ENCODE measurements around the gene ATP8A2. TPM values are rescaled to one million over a fixed set of nuclear protein-coding genes. Genes with fewer than 3 reads are reported as not detected.

The ATP8A2 gene
- total RNA-seq, 1 donor from 2014 or later, result 1.3 TPM

- Mint-ChIP-seq H3K4me3 (ENCODE audit: unreplicated experiment) (no peak overlapping the region), H3K27me3 (ENCODE audit: low read depth, unreplicated experiment) (peaks cover 17% of the 10 kb centered on the region), H3K9me3 (ENCODE audit: unreplicated experiment) (no peaks in the 10 kb centered on the region), H3K4me1 (ENCODE audit: low read depth, unreplicated experiment) (peaks cover 6% of the 10 kb centered on the region), H3K36me3 (ENCODE audit: low read depth, unreplicated experiment) (no peaks in the 10 kb centered on the region), H3K27ac (ENCODE audit: unreplicated experiment) (no peak overlapping the region)
- no peak overlapping the region for H3K4me3 ChIP-seq (ENCODE audit: insufficient read depth, low read depth, low read length)
- no peaks in the 10 kb centered on the region for H3K27me3 ChIP-seq (ENCODE audit: insufficient read depth, low read length)
- H3K4me2 ChIP-seq (ENCODE audit: low read length), result no peak overlapping the region
- DNase-seq (ENCODE audit: low read depth) (no peak), FAIRE-seq (no peak)
- H2AFZ ChIP-seq (ENCODE audit: low read depth, low read length), result no peak overlapping the region
- no peaks in the 10 kb centered on the region for H3K9me3 ChIP-seq (ENCODE audit: insufficient read depth, low read depth, low read length)
- H3K27ac ChIP-seq (ENCODE audit: low read depth, low read length), result no peak overlapping the region
- TF ChIP-seq EZH2 (IDR thresholded peaks at IDR 0.05; ENCODE audit: insufficient read depth, low read length) (no peak), CTCF (IDR thresholded peaks at IDR 0.05; ENCODE audit: insufficient read depth, low read depth, low read length) (no peak)
- no peak overlapping the region for H3K9ac ChIP-seq (ENCODE audit: low read length)
- H3K79me2 ChIP-seq (ENCODE audit: insufficient read depth, low read length), result no peaks in the 10 kb centered on the region
- H4K20me1 ChIP-seq (ENCODE audit: insufficient read depth, low read length), result no peaks in the 10 kb centered on the region
- H3K36me3 ChIP-seq (ENCODE audit: insufficient read depth, low read length), result no peaks in the 10 kb centered on the region
- H3K4me1 ChIP-seq (ENCODE audit: insufficient read depth, low read length), result no peaks in the 10 kb centered on the region
These were observed 496.7 kb downstream of the ATP8A2 start for GRCh38 chr13:25868490-25868889.

GRCh38 chr13:25869941-25870340, 498.2 kb downstream of the ATP8A2 start:
- Mint-ChIP-seq H3K27me3 (ENCODE audit: low read depth, unreplicated experiment) (peaks cover 11% of the 10 kb centered on the region), H3K27ac (ENCODE audit: unreplicated experiment) (no peak overlapping the region), H3K36me3 (ENCODE audit: low read depth, unreplicated experiment) (no peaks in the 10 kb centered on the region), H3K4me3 (ENCODE audit: unreplicated experiment) (no peak overlapping the region), H3K4me1 (ENCODE audit: low read depth, unreplicated experiment) (peaks cover 6% of the 10 kb centered on the region), H3K9me3 (ENCODE audit: unreplicated experiment) (no peaks in the 10 kb centered on the region)
- Histone ChIP-seq H3K9me3 (ENCODE audit: insufficient read depth, low read depth, low read length) (no peaks in the 10 kb centered on the region), H3K4me3 (ENCODE audit: insufficient read depth, low read depth, low read length) (no peak overlapping the region), H3K4me2 (ENCODE audit: low read length) (no peak overlapping the region), H4K20me1 (ENCODE audit: insufficient read depth, low read length) (no peaks in the 10 kb centered on the region), H2AFZ (ENCODE audit: low read depth, low read length) (no peak overlapping the region), H3K27ac (ENCODE audit: low read depth, low read length) (no peak overlapping the region), H3K9ac (ENCODE audit: low read length) (no peak overlapping the region), H3K4me1 (ENCODE audit: insufficient read depth, low read length) (no peaks in the 10 kb centered on the region), H3K36me3 (ENCODE audit: insufficient read depth, low read length) (no peaks in the 10 kb centered on the region), H3K27me3 (ENCODE audit: insufficient read depth, low read length) (no peaks in the 10 kb centered on the region), H3K79me2 (ENCODE audit: insufficient read depth, low read length) (no peaks in the 10 kb centered on the region)
- FAIRE-seq (no peak), DNase-seq (ENCODE audit: low read depth) (no peak)
- TF ChIP-seq CTCF (IDR thresholded peaks at IDR 0.05; ENCODE audit: insufficient read depth, low read depth, low read length) (no peak), EZH2 (IDR thresholded peaks at IDR 0.05; ENCODE audit: insufficient read depth, low read length) (no peak)

- Histone ChIP-seq H4K20me1 (ENCODE audit: insufficient read depth, low read length) (no peaks in the 10 kb centered on the region), H3K4me2 (ENCODE audit: low read length) (no peak overlapping the region), H3K79me2 (ENCODE audit: insufficient read depth, low read length) (no peaks in the 10 kb centered on the region), H3K4me3 (ENCODE audit: insufficient read depth, low read depth, low read length) (no peak overlapping the region), H2AFZ (ENCODE audit: low read depth, low read length) (no peak overlapping the region), H3K27me3 (ENCODE audit: insufficient read depth, low read length) (no peaks in the 10 kb centered on the region), H3K4me1 (ENCODE audit: insufficient read depth, low read length) (no peaks in the 10 kb centered on the region), H3K36me3 (ENCODE audit: insufficient read depth, low read length) (no peaks in the 10 kb centered on the region), H3K9me3 (ENCODE audit: insufficient read depth, low read depth, low read length) (no peaks in the 10 kb centered on the region), H3K9ac (ENCODE audit: low read length) (no peak overlapping the region), H3K27ac (ENCODE audit: low read depth, low read length) (no peak overlapping the region)
- Mint-ChIP-seq H3K27me3 (ENCODE audit: low read depth, unreplicated experiment) (peaks cover 11% of the 10 kb centered on the region), H3K36me3 (ENCODE audit: low read depth, unreplicated experiment) (no peaks in the 10 kb centered on the region), H3K9me3 (ENCODE audit: unreplicated experiment) (peaks cover 3% of the 10 kb centered on the region), H3K4me1 (ENCODE audit: low read depth, unreplicated experiment) (peaks cover 6% of the 10 kb centered on the region), H3K27ac (ENCODE audit: unreplicated experiment) (no peak overlapping the region), H3K4me3 (ENCODE audit: unreplicated experiment) (no peak overlapping the region)
- DNase-seq (ENCODE audit: low read depth) (no peak), FAIRE-seq (no peak)
- TF ChIP-seq EZH2 (IDR thresholded peaks at IDR 0.05; ENCODE audit: insufficient read depth, low read length) (no peak), CTCF (IDR thresholded peaks at IDR 0.05; ENCODE audit: insufficient read depth, low read depth, low read length) (no peak)
These were observed 499.8 kb downstream of the ATP8A2 start for GRCh38 chr13:25871389-25872125.

Measured in astrocyte (in vitro differentiated cells and primary cell).